HL-60 (cell line): ENCODE results near the gene ADSS1.

Experiments
- CTCF ChIP-seq: IDR thresholded peaks from one replicate; pipeline ENCODE4 v1.5.1; 2011; ENCODE audit warnings: low read length, control low read depth, inconsistent platforms; ENCODE audit not compliant: insufficient read depth
- POLR2AphosphoS5 ChIP-seq: IDR thresholded peaks from 2 replicates; pipeline ENCODE4 v1.6.1; 2012; ENCODE audit warnings: low read depth
- REST ChIP-seq: IDR thresholded peaks from 2 replicates; pipeline ENCODE4 v1.6.1; 2012; ENCODE audit warnings: low read depth; ENCODE audit not compliant: insufficient replicate concordance

- no peak for TF ChIP-seq CTCF
- no peak for TF ChIP-seq REST
- no peak for TF ChIP-seq POLR2AphosphoS5
These were observed 6.4 kb upstream of the ADSS1 start for GRCh38 chr14:104717646-104718045.
